OCI-LY7 (cell line): ENCODE data around the gene TPR.

Experiments
- EZH2phosphoT487 ChIP-seq: fragments of 200-600 bp; sonication (generic); IDR thresholded peaks from 2 replicates; pipeline ENCODE4 v1.6.1; 2018; ENCODE audit warnings: low read depth, borderline replicate concordance, mild to moderate bottlenecking, mixed run types, antibody characterized with exemption, low read length, moderate library complexity, mixed read lengths
- TF ChIP-seq, protein P1 (sequence below): fragments of 200-600 bp; sonication (generic); conservative IDR thresholded peaks from 2 replicates; pipeline ENCODE4 v1.5.1; 2014; ENCODE audit warnings: mild to moderate bottlenecking, antibody characterized with exemption, low read length, moderate library complexity, mixed read lengths

GRCh38 chr1:186418503-186418902 is 43.5 kb upstream of the TPR start:
- TF ChIP-seq, protein P1, sequence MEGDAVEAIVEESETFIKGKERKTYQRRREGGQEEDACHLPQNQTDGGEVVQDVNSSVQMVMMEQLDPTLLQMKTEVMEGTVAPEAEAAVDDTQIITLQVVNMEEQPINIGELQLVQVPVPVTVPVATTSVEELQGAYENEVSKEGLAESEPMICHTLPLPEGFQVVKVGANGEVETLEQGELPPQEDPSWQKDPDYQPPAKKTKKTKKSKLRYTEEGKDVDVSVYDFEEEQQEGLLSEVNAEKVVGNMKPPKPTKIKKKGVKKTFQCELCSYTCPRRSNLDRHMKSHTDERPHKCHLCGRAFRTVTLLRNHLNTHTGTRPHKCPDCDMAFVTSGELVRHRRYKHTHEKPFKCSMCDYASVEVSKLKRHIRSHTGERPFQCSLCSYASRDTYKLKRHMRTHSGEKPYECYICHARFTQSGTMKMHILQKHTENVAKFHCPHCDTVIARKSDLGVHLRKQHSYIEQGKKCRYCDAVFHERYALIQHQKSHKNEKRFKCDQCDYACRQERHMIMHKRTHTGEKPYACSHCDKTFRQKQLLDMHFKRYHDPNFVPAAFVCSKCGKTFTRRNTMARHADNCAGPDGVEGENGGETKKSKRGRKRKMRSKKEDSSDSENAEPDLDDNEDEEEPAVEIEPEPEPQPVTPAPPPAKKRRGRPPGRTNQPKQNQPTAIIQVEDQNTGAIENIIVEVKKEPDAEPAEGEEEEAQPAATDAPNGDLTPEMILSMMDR, result no peak
- no peak for TF ChIP-seq EZH2phosphoT487
